PC-3 (cell line): Measurements from ENCODE around the gene HBB.

ENCODE experiments used
- CTCF ChIP-seq: fragments of 300-600 bp; sonication (generic); conservative IDR thresholded peaks from 2 replicates; pipeline ENCODE4 v1.5.1; 2017; ENCODE audit warnings: antibody characterized with exemption, low read depth, mild to moderate bottlenecking, low read length
- EZH2 ChIP-seq: fragments of 300-600 bp; sonication (generic); IDR thresholded peaks from one replicate; pipeline ENCODE4 v1.6.1; 2017; ENCODE audit warnings: antibody characterized with exemption, mild to moderate bottlenecking, low read length; ENCODE audit not compliant: unreplicated experiment
- EZH2phosphoT487 ChIP-seq: fragments of 300-600 bp; sonication (generic); IDR thresholded peaks from 2 replicates; pipeline ENCODE4 v1.6.1; 2018; ENCODE audit warnings: mild to moderate bottlenecking, antibody characterized with exemption, low read length, borderline replicate concordance

DNA sequence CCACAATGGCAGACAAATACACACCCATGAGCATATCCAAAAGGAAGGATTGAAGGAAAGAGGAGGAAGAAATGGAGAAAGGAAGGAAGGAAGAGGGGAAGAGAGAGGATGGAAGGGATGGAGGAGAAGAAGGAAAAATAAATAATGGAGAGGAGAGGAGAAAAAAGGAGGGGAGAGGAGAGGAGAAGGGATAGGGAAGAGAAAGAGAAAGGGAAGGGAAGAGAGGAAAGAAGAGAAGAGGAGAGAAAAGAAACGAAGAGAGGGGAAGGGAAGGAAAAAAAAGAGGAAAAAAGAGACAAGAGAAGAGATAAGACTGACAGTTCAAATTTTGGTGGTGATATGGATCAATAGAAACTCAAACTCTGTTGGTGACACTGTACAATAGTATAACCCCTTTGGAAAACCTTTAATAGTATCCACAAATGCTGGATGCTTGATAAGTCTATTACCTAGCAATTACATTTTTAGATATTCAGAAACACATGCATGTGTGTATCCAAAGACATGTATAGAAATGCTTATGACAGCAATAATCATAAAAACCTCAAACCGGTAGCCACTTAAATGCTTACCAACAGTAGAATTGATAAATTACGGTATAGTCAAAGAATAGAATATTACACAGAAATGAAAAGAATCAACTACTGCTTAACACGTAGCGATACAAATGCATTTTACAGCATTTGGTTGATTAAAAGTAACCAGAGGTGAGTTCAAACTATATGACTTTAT, 8.7 kb upstream of the HBB start:
- TF ChIP-seq CTCF, result no peak
- TF ChIP-seq EZH2phosphoT487, result no peak
- no peak for TF ChIP-seq EZH2
